IPS-20b (cell line): Measurements from ENCODE around the gene PPP1R9B.

Source experiments
- H3K27ac ChIP-seq: one replicate; pipeline ENCODE4 v1.5.1; 2013; ENCODE audit warnings: low read length
- H3K27me3 ChIP-seq: 2 replicates; pipeline ENCODE4 v1.6.1; 2013; ENCODE audit warnings: mild to moderate bottlenecking, low read length, inconsistent platforms; ENCODE audit not compliant: insufficient read depth
- H3K36me3 ChIP-seq: 2 replicates; pipeline ENCODE4 v1.6.1; 2013; ENCODE audit warnings: low read depth, mild to moderate bottlenecking, inconsistent platforms, low read length, moderate library complexity; ENCODE audit not compliant: insufficient read depth
- H3K4me1 ChIP-seq: 2 replicates; pipeline ENCODE4 v1.6.1; 2013; ENCODE audit warnings: mild to moderate bottlenecking, control low read depth, inconsistent platforms, low read length, moderate library complexity; ENCODE audit not compliant: insufficient read depth
- H3K4me3 ChIP-seq: 2 replicates; pipeline ENCODE4 v1.5.1; 2013; ENCODE audit warnings: mild to moderate bottlenecking, low read length, inconsistent platforms
- H3K9ac ChIP-seq: 2 replicates; pipeline ENCODE4 v1.6.1; 2013; ENCODE audit warnings: low read depth, mild to moderate bottlenecking, inconsistent platforms, low read length, moderate library complexity
- H3K9me3 ChIP-seq: 2 replicates; pipeline ENCODE4 v1.6.1; 2013; ENCODE audit warnings: mild to moderate bottlenecking, low read depth, low read length, inconsistent platforms; ENCODE audit not compliant: insufficient read depth

The PPP1R9B gene

DNA sequence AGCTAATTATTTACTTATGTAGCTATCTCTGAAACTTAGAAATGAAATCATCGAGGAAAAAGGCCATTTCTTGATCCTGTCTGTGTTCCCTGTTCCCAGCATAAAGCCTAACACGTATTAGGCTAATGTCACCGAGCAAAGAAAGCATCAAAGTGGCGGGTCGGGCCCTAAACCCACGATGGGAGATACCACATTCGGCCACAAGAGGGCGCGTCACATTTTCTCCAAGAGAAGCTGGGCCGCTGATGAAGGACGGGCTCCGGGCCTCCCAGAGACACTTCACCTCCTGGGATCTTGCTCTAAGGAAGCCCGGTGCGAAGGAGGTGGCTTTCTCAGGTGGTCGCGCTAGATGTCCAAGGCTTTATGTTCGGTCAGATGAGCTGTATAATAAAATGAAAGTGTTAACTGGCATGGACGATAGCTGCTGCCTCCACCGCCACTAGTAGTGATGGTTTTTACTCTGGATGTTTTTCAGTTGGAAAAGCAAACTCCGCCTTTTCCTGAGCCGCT, 56.2 kb downstream of the PPP1R9B start:
- no peak overlapping the region for H3K9ac ChIP-seq
- peaks cover 4% of the 10 kb centered on the region; the same call in 1 of the 2 replicates for H3K36me3 ChIP-seq
- H3K4me1 ChIP-seq: peaks cover 3% of the 10 kb centered on the region; the same call in 1 of the 2 replicates
- no peaks in the 10 kb centered on the region for H3K27me3 ChIP-seq
- H3K27ac ChIP-seq: no peak overlapping the region
- H3K9me3 ChIP-seq: no peaks in the 10 kb centered on the region
- H3K4me3 ChIP-seq: peak overlapping the region; percentile 74

DNA sequence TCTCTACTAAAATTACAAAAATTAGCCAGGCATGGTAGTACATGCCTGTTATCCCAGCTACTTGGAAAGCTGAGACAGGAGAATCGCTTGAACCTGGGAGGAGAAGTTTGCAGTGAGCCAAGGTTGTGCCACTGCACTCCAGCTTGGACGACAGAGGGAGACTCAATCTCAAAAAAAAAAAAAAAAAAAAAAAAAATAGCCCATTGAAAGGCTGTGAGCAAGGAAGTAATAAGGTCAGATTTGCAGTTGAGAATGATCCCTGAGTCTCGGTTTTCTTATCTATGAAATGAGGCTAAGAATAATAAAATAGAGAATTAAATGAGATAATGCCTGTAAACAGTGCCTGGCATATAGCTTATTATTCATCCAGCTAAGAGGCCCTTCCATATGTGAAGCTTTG, 56.7 kb downstream of the PPP1R9B start:
- H3K9ac ChIP-seq: no peak overlapping the region
- no peaks in the 10 kb centered on the region for H3K27me3 ChIP-seq
- H3K4me3 ChIP-seq: no peak overlapping the region; the same call in 1 of the 2 replicates
- H3K4me1 ChIP-seq: peaks cover 3% of the 10 kb centered on the region; the same call in 1 of the 2 replicates
- H3K9me3 ChIP-seq: no peaks in the 10 kb centered on the region
- H3K27ac ChIP-seq: no peak overlapping the region
- H3K36me3 ChIP-seq: peaks cover 4% of the 10 kb centered on the region; the same call in 1 of the 2 replicates

GRCh38 chr17:50093246-50093645, 57.2 kb downstream of the PPP1R9B start:
- H3K4me1 ChIP-seq: peaks cover 3% of the 10 kb centered on the region; the same call in 1 of the 2 replicates
- H3K4me3 ChIP-seq: no peak overlapping the region
- no peaks in the 10 kb centered on the region for H3K9me3 ChIP-seq
- no peak overlapping the region for H3K27ac ChIP-seq
- peaks cover 4% of the 10 kb centered on the region; the same call in 1 of the 2 replicates for H3K36me3 ChIP-seq
- no peaks in the 10 kb centered on the region for H3K27me3 ChIP-seq
- H3K9ac ChIP-seq: no peak overlapping the region

DNA sequence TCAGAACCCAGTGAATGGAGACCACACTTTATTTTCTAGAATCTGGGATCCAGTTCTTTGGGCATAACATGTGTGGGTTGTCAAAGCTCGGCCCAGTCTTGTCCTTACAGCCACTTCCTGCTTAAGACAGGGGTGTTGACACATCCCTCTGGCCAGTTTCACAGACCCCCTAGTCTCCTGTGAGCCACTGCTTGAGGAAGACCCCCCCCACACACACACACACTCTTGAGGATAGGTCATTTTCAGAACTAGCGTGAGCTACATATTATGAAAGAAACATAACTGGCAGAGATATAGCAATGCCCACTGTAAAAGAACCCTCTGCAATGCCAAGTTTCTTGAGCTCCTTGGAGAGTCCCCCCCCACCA, 58.6 kb downstream of the PPP1R9B start:
- H3K9ac ChIP-seq: no peak overlapping the region
- H3K4me3 ChIP-seq: no peak overlapping the region

DNA sequence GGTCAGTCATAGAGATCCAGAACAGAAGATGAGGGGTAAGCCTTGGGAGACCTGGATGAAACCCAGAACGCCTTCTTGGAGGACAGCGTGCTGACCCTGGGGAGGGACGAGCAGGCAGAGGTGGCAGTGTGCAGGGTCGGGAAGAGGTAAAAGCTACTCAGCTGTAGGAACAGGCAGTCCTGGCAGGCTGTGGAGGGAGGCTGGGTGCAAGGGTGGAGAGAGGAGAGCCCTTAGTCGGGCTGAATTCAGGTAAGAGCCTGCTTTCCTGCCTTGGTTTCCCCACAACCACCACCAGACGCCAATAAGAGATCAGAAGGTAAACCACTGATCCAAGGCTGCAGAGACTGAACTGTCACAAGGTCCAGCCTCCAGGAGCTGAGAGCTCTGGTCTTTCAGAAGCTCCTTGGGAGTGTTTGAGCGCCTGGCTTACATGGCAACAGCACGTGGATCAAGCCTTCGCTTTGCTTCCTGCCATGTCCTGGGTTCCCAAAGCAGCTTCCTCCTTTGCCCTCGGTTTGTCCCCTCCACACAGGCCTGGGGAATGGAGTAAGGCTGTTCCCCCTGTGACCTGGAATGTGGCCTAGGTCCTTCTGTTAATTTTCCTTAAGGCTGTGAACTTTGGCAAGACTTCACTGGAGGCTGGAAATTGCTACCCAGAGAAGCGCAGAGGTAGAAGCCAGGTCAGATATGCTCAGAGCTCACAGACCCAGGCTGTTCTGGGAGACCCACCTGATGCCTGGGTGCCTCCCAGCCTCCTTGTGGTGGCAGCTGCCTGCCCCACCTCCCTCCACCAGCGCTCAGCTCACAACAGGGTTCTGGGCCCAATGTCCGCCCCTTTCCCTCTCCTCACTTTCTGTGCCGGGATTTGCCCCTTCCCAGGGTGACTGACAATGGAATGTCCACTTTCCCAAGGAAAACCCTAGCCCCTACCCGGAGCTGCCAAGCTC, 59.2 kb downstream of the PPP1R9B start:
- H3K9me3 ChIP-seq: no peaks in the 10 kb centered on the region
- H3K27me3 ChIP-seq: no peaks in the 10 kb centered on the region
- H3K27ac ChIP-seq: no peak overlapping the region
- H3K9ac ChIP-seq: no peak overlapping the region
- no peaks in the 10 kb centered on the region for H3K36me3 ChIP-seq
- no peak overlapping the region for H3K4me3 ChIP-seq
- peaks cover 3% of the 10 kb centered on the region; the same call in 1 of the 2 replicates for H3K4me1 ChIP-seq

More for the DNA sequence above, 58.6 kb downstream of the PPP1R9B start:
- no peaks in the 10 kb centered on the region for H3K9me3 ChIP-seq
- H3K27me3 ChIP-seq: no peaks in the 10 kb centered on the region
- no peak overlapping the region for H3K27ac ChIP-seq
- peaks cover 3% of the 10 kb centered on the region; the same call in 1 of the 2 replicates for H3K4me1 ChIP-seq
- no peaks in the 10 kb centered on the region for H3K36me3 ChIP-seq

- Histone ChIP-seq H3K27ac (no peak overlapping the region), H3K4me3 (no peak overlapping the region), H3K4me1 (no peaks in the 10 kb centered on the region), H3K27me3 (no peaks in the 10 kb centered on the region), H3K36me3 (no peaks in the 10 kb centered on the region), H3K9ac (no peak overlapping the region), H3K9me3 (no peaks in the 10 kb centered on the region)
Measured at GRCh38 chr17:50090071-50090470, 60.4 kb downstream of the PPP1R9B start.

DNA sequence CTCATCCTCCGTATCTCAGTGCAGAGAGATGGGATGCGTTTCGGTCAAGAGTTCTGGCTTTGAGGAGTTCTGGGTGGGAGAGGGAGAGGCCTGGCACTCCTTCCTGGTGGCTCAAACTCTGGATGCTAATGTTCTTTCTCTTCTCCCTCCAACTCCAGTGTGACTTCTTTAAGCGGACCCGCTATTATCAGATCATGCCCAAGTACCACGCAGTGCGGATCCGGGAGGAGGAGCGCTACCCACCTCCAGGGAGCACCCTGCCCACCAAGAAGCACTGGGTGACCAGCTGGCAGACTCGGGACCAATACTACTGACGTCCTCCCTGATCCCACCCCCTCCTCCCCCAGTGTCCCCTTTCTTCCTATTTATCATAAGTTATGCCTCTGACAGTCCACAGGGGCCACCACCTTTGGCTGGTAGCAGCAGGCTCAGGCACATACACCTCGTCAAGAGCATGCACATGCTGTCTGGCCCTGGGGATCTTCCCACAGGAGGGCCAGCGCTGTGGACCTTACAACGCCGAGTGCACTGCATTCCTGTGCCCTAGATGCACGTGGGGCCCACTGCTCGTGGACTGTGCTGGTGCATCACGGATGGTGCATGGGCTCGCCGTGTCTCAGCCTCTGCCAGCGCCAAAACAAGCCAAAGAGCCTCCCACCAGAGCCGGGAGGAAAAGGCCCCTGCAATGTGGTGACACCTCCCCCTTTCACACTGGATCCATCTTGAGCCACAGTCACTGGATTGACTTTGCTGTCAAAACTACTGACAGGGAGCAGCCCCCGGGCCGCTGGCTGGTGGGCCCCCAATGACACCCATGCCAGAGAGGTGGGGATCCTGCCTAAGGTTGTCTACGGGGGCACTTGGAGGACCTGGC, 61.3 kb downstream of the PPP1R9B start:
- Histone ChIP-seq H3K9ac (no peak overlapping the region), H3K36me3 (no peaks in the 10 kb centered on the region), H3K4me3 (no peak overlapping the region), H3K4me1 (no peaks in the 10 kb centered on the region), H3K27me3 (no peaks in the 10 kb centered on the region), H3K9me3 (no peaks in the 10 kb centered on the region), H3K27ac (no peak overlapping the region)

GRCh38 chr17:50087912-50088405, 62.5 kb downstream of the PPP1R9B start:
- H3K9ac ChIP-seq: no peak overlapping the region
- no peaks in the 10 kb centered on the region for H3K36me3 ChIP-seq
- no peak overlapping the region for H3K4me3 ChIP-seq
- H3K9me3 ChIP-seq: no peaks in the 10 kb centered on the region
- no peaks in the 10 kb centered on the region for H3K4me1 ChIP-seq
- H3K27ac ChIP-seq: no peak overlapping the region
- no peaks in the 10 kb centered on the region for H3K27me3 ChIP-seq

DNA sequence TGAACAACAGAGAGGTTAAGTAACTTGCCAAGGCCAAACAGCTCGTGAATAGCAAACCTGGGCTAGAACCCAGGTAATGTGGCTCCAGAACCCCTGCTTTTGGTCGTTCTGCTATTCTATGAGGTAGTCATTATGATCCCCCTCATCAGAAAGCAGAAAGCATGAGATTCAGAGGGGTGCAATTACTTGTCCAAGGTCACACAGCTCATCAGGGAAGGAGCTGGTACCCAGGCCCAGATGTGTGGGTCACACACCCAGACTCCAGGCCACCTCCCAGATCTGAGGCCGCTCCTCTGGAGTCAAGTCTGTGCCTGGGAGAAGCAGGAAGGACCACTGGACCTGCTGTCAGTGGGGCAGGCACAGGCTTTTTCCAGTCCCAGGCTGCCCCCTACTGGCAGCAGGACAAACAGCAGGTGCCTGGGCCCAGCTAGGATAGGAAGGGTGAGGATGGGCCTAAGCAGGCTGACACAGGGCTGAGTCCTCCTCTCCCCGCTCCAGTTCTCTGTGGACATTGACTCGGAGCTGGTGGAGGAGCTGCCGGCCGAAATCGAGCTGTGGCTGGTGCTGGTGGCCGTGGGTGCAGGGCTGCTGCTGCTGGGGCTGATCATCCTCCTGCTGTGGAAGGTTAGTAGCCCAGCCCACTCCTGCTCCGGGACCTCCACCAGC, 63.1 kb downstream of the PPP1R9B start:
- Histone ChIP-seq H3K27ac (no peak overlapping the region), H3K9me3 (no peaks in the 10 kb centered on the region), H3K4me1 (no peaks in the 10 kb centered on the region), H3K4me3 (no peak overlapping the region), H3K27me3 (no peaks in the 10 kb centered on the region), H3K9ac (no peak overlapping the region), H3K36me3 (no peaks in the 10 kb centered on the region)
